Smooth muscle cell (in vitro differentiated cells): ENCODE data around the gene PCSK7. TPM values are rescaled to one million over a fixed set of nuclear protein-coding genes. Genes with fewer than 3 reads are reported as not detected.
A peak's percentile ranks its signal among the peaks of the same experiment; 100 is the strongest.

Experiments used
- DNase-seq: peaks from one replicate; lab custom pipeline; 2025; ENCODE audit not compliant: unreplicated experiment; lab: John Stamatoyannopoulos, UW
- H2AFZ ChIP-seq: fragments of 200-600 bp; sonication (generic); 2 replicates; pipeline ENCODE4 v1.6.0; 2016; ENCODE audit warnings: antibody characterized with exemption, low read depth, mild to moderate bottlenecking
- H3F3A ChIP-seq: fragments of 200-600 bp; sonication (generic); 2 replicates; pipeline ENCODE4 v1.6.0; 2017; ENCODE audit warnings: antibody characterized with exemption, low read depth
- H3K27ac ChIP-seq: fragments of 200-600 bp; sonication (generic); 2 replicates; pipeline ENCODE4 v1.5.1; 2016; ENCODE audit warnings: low read depth, mild to moderate bottlenecking
- H3K27me3 ChIP-seq: fragments of 200-600 bp; sonication (generic); 2 replicates; pipeline ENCODE4 v1.6.1; 2016; ENCODE audit warnings: low read depth, mild to moderate bottlenecking
- H3K36me3 ChIP-seq: fragments of 200-600 bp; sonication (generic); 2 replicates; pipeline ENCODE4 v1.5.1; 2016; ENCODE audit warnings: low read depth
- H3K4me1 ChIP-seq: fragments of 200-600 bp; sonication (generic); 2 replicates; pipeline ENCODE4 v1.5.1; 2016; ENCODE audit warnings: low read depth
- H3K4me2 ChIP-seq: fragments of 200-600 bp; sonication (generic); 2 replicates; pipeline ENCODE4 v1.6.0; 2016; ENCODE audit warnings: mild to moderate bottlenecking
- H3K4me3 ChIP-seq: fragments of 200-600 bp; sonication (generic); 2 replicates; pipeline ENCODE4 v1.5.1; 2016; ENCODE audit warnings: mild to moderate bottlenecking
- H3K79me2 ChIP-seq: fragments of 200-600 bp; sonication (generic); 2 replicates; pipeline ENCODE4 v1.6.0; 2016; ENCODE audit warnings: low read depth, mild to moderate bottlenecking
- H3K9ac ChIP-seq: fragments of 200-600 bp; sonication (generic); 2 replicates; pipeline ENCODE4 v1.6.0; 2016; ENCODE audit warnings: low read depth
- H3K9me3 ChIP-seq: fragments of 200-600 bp; sonication (generic); replicated peaks from 2 replicates; pipeline ENCODE4 v1.5.1; 2016; ENCODE audit warnings: low read depth
- H4K20me1 ChIP-seq: fragments of 200-600 bp; sonication (generic); 2 replicates; pipeline ENCODE4 v1.6.0; 2016; ENCODE audit warnings: low read depth
- CTCF ChIP-seq: fragments of 200-600 bp; sonication (generic); IDR thresholded peaks from 2 replicates; pipeline ENCODE4 v1.5.1; 2017; ENCODE audit warnings: borderline replicate concordance, mild to moderate bottlenecking, antibody characterized with exemption; ENCODE audit not compliant: insufficient read depth, poor library complexity, severe bottlenecking
- whole genome bisulfite sequencing: methylation state at CpG from one replicate; pipeline ENCODE4 v1.1.7; 2016; ENCODE audit warnings: low lambda C conversion rate; 5-methylcytosine and 5-hydroxymethylcytosine counted together
- polyA plus RNA-seq: library from polyadenylated mRNA; unstranded; fragments of >200 nt; fragmentation: Nextera tagmentation; extraction: Ambion mirVana; gene quantifications from 2 replicates; pipeline ENCODE4 v1.2.1, GENCODE V29; 2016
- total RNA-seq: library from RNA; depleted of rRNA; stranded (reverse); fragments of >200 nt; gene quantifications from 2 replicates; pipeline ENCODE4 v1.2.3, GENCODE V29; 2014

PCSK7 gene
- total and polyA plus RNA-seq, 2 experiments from 2014 or later = 20.8 to 23.5 TPM

DNA sequence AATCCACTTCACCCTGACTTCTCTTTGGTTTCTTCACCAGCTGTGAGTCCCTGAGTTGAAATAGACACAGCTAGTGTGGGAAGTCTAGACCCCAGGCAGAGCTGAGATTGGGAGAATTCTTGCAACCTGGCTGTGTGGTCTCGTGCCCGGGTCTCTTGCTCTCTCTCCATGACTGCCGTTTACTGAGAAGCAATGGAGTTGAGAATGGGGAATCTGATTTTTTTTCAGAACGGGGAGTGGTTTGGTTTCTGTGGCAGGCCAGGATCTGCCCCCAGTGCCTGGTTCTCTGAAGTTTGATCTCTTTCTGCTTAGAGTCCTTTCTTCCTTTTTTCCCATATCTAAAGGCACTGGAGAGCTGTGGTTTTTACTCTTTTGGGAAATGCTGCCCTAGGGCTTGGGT, 51.9 kb downstream of the PCSK7 start:
- no peaks in the 10 kb centered on the region for H3K9me3 ChIP-seq
- peak overlapping the region; percentile 76 for H3K4me3 ChIP-seq
- whole genome bisulfite sequencing = 11% methylated on average over 4 of the region's 4 CpGs
- H3F3A ChIP-seq = peaks cover 3% of the 10 kb centered on the region
- no peak for DNase-seq
- H3K36me3 ChIP-seq = no peaks in the 10 kb centered on the region
- no peaks in the 10 kb centered on the region for H3K27me3 ChIP-seq
- H3K4me2 ChIP-seq = peak overlapping the region; percentile 91
- peak overlapping the region; percentile 74 for H3K27ac ChIP-seq
- no peak for TF ChIP-seq CTCF
- no peak overlapping the region for H3K9ac ChIP-seq
- peaks cover 4% of the 10 kb centered on the region for H3K79me2 ChIP-seq
- no peaks in the 10 kb centered on the region for H4K20me1 ChIP-seq
- H3K4me1 ChIP-seq = peaks cover 13% of the 10 kb centered on the region
- no peak overlapping the region for H2AFZ ChIP-seq

- Histone ChIP-seq H3K27me3 (no peaks in the 10 kb centered on the region), H3K79me2 (peaks cover 4% of the 10 kb centered on the region), H3K4me2 (peak overlapping the region; percentile 91), H3K4me1 (peaks cover 13% of the 10 kb centered on the region), H3K4me3 (peak overlapping the region; percentile 76), H3K9me3 (no peaks in the 10 kb centered on the region), H3K36me3 (no peaks in the 10 kb centered on the region), H3K27ac (peak overlapping the region; percentile 74), H3F3A (peaks cover 3% of the 10 kb centered on the region), H2AFZ (no peak overlapping the region), H4K20me1 (no peaks in the 10 kb centered on the region), H3K9ac (peak overlapping the region; percentile 85)
- 3% methylated on average over 35 of the region's 39 CpGs for WGBS
- DNase-seq = no peak
- no peak for TF ChIP-seq CTCF
Measured at GRCh38 chr11:117179048-117179999, 52.5 kb downstream of the PCSK7 start.

GRCh38 chr11:117178210-117179034, 53.5 kb downstream of the PCSK7 start, which contains the start of gene SIDT2:
Gene SIDT2, plus strand, starts transcription at chr11:117178743. Its CDS starts 521 bp downstream, at chr11:117179264.
- Histone ChIP-seq H3K36me3 (no peaks in the 10 kb centered on the region), H3K27ac (peak within 1 kb of the TSS; percentile 74), H3K79me2 (peaks cover 4% of the 10 kb centered on the region), H4K20me1 (no peaks in the 10 kb centered on the region), H3K9me3 (no peaks in the 10 kb centered on the region), H2AFZ (no peak within 1 kb of the TSS), H3K4me3 (peak within 1 kb of the TSS; percentile 76), H3K27me3 (no peaks in the 10 kb centered on the region), H3K4me1 (peaks cover 13% of the 10 kb centered on the region), H3F3A (peaks cover 7% of the 10 kb centered on the region), H3K9ac (peak within 1 kb of the TSS; percentile 85), H3K4me2 (peak within 1 kb of the TSS; percentile 91)
- 3% methylated on average over 50 of the region's 51 CpGs for WGBS
- peak; percentile 62 for DNase-seq
- no peak for TF ChIP-seq CTCF
